HEK293 (cell line): Measurements from ENCODE around the gene KDF1.

Experiments used
- HOXA7 ChIP-seq: sonication (generic); formaldehyde crosslinking; IDR thresholded peaks from 2 replicates; pipeline ENCODE4 v1.8.1; 2022; ENCODE audit warnings: missing genetic modification reagents, borderline replicate concordance
- KLF10 ChIP-seq: fragments of 450-650 bp; IDR thresholded peaks from 2 replicates; pipeline ENCODE4 v1.5.1; 2018; ENCODE audit warnings: missing biosample characterization, mild to moderate bottlenecking, missing genetic modification characterization
- KLF8 ChIP-seq: fragments of 450-650 bp; formaldehyde crosslinking; IDR thresholded peaks from 2 replicates; pipeline ENCODE4 v1.5.1; 2016; ENCODE audit warnings: missing biosample characterization, missing genetic modification characterization
- SETDB1 ChIP-seq: IDR thresholded peaks from one replicate; pipeline ENCODE4 v1.6.1; 2017; ENCODE audit warnings: mild to moderate bottlenecking, low read length, moderate library complexity, mixed read lengths; ENCODE audit not compliant: insufficient read length
- ZBTB7A ChIP-seq: fragments of 450-650 bp; formaldehyde crosslinking; IDR thresholded peaks from 2 replicates; pipeline ENCODE4 v1.5.1; 2016; ENCODE audit warnings: low read depth, missing biosample characterization, missing genetic modification characterization
- ZNF292 ChIP-seq: fragments of 450-650 bp; formaldehyde crosslinking; IDR thresholded peaks from 2 replicates; pipeline ENCODE4 v1.5.1; 2016; ENCODE audit warnings: low read depth, missing biosample characterization, missing genetic modification characterization, borderline replicate concordance
- ZNF350 ChIP-seq: fragments of 450-650 bp; formaldehyde crosslinking; IDR thresholded peaks from 2 replicates; pipeline ENCODE4 v1.5.0; 2017; ENCODE audit warnings: missing biosample characterization, mild to moderate bottlenecking, missing genetic modification characterization
- ZNF501 ChIP-seq: fragments of 450-650 bp; formaldehyde crosslinking; IDR thresholded peaks from 2 replicates; pipeline ENCODE4 v1.5.1; 2016; ENCODE audit warnings: missing biosample characterization, missing genetic modification characterization
- TF ChIP-seq, protein P1 (sequence below): fragments of 450-650 bp; formaldehyde crosslinking; IDR thresholded peaks from 2 replicates; pipeline ENCODE4 v1.5.1; 2016; ENCODE audit warnings: missing biosample characterization, missing genetic modification characterization

DNA sequence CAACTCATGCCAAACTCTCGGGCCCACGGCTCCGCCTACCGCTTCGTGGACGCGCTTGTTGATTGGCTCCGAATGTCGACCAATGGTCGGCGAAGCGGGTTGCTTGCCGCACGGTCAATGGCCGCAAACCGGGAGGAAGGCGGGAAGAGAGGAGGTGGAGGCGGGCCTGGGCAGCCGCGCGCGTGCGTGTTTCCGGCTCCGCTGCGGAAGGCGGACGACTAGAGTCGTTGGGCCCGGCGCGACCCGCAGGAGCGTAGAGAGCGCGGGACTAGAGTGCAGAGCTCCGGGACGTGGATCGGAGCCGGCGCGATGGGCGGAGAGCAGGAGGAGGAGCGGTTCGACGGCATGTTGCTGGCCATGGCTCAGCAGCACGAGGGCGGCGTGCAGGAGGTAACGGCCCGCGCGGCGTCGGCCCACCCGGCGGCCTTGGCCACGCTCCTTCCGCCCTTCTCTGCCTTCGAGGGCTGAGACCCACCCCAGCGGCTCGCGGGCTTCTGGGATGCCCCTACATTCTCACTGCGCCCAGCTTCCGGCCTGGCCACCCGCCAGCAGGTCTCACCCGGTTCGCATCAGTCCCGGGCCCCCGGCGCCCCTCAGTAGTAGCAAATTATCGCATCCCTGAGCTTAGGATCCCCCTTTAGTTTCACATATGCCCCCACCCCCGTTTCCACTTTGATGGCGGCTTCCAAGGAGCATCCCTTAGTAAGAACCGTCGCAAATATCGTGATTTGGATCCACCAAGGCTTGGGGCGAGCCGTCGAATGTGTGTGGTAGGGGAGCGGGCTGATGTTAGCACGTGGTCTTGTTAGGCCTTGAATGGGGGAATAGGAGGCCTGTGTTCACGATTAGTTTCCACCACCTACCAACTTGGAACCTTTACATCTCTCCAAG, 38.5 kb downstream of the KDF1 start, which contains the start of gene NUDC:
- peak; percentile 76; the same call in 1 of the 2 replicates for TF ChIP-seq KLF8 (tag by site-specific recombination)
- no peak for TF ChIP-seq KLF10 (tag by site-specific recombination)
- TF ChIP-seq SETDB1: no peak
- TF ChIP-seq ZNF292 (tag by site-specific recombination): no peak
- TF ChIP-seq, protein P1, sequence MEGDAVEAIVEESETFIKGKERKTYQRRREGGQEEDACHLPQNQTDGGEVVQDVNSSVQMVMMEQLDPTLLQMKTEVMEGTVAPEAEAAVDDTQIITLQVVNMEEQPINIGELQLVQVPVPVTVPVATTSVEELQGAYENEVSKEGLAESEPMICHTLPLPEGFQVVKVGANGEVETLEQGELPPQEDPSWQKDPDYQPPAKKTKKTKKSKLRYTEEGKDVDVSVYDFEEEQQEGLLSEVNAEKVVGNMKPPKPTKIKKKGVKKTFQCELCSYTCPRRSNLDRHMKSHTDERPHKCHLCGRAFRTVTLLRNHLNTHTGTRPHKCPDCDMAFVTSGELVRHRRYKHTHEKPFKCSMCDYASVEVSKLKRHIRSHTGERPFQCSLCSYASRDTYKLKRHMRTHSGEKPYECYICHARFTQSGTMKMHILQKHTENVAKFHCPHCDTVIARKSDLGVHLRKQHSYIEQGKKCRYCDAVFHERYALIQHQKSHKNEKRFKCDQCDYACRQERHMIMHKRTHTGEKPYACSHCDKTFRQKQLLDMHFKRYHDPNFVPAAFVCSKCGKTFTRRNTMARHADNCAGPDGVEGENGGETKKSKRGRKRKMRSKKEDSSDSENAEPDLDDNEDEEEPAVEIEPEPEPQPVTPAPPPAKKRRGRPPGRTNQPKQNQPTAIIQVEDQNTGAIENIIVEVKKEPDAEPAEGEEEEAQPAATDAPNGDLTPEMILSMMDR (tag by site-specific recombination): no peak
- TF ChIP-seq ZNF350 (tag by site-specific recombination): no peak
- TF ChIP-seq HOXA7 (CRISPR knock-in tag): no peak
- TF ChIP-seq ZBTB7A: 0 out of 2 replicates have a peak, but pooled peaks have one; percentile 61
- TF ChIP-seq ZNF501: peak; percentile 95
